NCI-H510A treated with DMSO at 0.1 percent for 48 hours (cell line): ENCODE measurements around the gene FIGN.
A peak's percentile ranks its signal among the peaks of the same experiment; 100 is the strongest.

Source experiments
- DNase-seq: peaks from one replicate; lab custom pipeline; 2025; lab: John Stamatoyannopoulos, UW

Gene FIGN

DNA sequence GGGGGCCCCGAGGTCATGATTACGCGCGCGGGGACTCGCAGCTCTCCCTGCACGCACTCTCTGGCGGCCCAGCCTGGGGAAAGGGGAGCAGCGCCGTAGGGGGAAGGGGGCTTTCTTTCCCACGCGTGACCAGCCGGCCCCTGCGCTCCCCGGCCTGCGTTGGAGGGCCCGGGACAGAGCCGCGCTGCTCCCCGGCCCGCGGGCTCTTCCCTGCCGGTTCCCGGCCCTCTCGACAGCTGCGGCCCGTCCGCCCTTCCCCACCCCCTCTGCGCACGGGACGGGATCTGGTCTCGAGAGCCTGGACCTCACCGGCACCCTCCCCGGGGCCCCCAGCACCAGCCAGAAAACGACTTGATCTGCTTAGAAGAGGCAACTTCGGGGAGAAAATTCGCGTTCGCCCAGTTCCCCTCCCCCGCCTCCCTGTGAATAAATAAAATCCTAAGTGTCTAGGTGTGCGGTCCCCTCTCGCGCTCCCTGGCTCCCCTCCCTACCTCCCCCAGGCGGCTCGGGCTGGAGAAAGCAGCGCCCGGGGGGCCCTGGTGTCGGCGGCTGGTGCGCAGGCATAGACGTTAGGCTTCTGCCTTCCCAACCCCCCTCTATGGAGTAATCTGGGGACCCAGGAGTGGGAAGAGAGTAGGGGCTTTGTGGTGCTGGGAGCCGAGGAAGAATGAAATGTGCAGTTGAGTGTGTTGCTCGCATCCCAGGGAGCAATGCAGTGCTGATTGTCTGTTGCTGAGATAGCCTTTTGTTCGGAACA is 803 bp upstream of the FIGN start:
- peak; percentile 9 for DNase-seq

GRCh38 chr2:163734881-163735684 is 725 bp downstream of the FIGN start:
- DNase-seq, result no peak

GRCh38 chr2:163734401-163734800 is 1.4 kb downstream of the FIGN start:
- DNase-seq, result no peak

GRCh38 chr2:163733956-163734355 is 1.9 kb downstream of the FIGN start:
- DNase-seq, result no peak

DNA sequence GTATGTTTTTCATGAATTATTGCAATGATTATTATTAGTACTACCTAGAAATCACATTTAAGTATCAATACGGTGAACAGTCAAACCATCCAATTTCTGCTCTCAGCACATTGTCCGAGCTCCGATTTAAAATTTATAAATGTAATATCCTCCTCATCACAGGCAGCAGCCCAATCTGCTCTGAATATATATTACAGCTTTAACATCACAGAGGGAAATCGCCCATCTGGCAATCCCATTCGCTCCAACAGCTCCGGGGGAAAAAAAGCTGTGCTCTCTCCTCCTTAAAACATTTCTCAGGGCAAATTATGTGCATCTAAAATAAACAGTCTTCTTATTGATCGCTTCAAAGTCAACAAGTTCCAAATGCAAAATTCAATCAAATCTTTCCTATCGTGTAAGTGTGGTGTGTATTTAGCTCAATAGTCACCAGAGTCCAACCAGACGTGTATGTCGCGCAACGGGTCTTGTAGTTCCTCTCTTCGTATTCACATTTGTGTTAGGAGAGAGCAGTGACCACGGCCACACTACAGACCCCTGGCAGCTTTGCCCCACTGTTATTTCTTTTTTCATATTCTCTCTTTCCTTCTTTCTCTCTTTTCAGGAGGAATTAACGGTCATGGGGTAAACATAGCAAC is 2.4 kb downstream of the FIGN start:
- DNase-seq, result peak; percentile 50

- no peak for DNase-seq
Observed at GRCh38 chr2:163732727-163733126, 3.1 kb downstream of the FIGN start.

DNA sequence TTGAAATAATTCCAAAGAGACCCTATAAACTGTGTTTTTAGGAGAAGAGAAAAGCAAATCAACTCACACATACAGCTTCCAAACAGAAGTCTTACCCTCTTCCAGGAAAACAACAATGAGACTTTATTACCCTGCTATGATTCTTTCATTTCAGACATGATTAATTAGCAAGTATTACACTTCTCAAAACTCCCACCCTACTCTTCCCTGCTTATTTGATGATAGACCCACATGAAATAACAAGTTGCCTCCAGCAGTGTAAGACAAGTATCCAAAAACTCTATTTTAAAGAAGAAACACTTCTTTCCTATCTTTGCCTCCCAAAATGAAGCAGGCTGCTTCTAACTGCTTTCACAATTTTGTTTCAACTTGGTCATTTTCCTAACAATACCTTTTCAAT is 4.1 kb downstream of the FIGN start:
- DNase-seq, result no peak

GRCh38 chr2:163730556-163730955 is 5.3 kb downstream of the FIGN start:
- DNase-seq, result no peak

DNA sequence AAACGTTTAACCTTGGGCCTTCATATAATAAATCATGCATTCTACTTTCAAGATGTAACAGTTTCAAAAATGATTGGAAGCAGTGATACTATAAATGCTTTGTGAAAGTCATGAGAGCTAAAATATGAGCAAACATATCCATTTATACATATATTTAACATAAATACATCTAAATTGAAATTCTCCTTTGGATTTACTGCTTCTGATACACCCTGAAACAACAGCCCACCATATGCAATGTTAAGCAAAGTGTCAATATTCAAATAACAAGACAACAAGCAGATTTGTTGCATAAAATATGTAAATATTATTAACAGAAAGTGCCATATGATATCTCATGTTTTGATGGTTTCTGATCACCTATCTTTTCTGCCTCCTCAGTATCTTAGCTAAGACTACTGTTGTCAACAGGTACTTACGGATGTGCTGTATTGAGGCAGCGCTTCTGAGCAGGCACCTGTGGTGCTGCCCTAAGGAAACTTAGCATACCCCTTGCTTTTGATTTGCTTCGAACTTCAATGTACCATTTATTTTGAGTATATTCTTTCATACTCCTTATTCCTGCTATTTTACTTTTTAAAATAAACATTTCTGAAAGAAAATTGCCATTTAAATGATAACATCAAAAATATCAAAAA is 6.1 kb downstream of the FIGN start:
- no peak for DNase-seq

DNA sequence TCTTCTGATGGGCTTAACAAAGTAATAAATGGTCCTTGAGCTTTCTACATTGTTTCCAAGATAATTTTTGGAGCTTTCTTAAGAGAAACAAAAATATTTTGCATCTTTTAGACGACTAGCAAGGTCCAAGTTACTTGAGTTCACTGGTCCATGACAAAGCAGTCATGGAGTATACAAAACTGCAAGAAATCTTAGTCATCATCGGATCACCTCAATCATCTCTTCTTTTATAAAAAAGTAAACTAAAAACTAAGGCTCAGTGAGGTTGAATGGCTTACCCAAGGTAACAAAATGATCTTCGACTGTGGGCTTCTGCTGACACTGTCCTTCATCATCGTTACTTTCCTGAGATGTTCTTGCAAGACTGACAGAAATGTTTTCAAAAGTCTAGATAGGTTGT is 11.9 kb downstream of the FIGN start:
- DNase-seq, result no peak

GRCh38 chr2:163723348-163723747 is 12.5 kb downstream of the FIGN start:
- DNase-seq, result no peak

GRCh38 chr2:163719331-163719730 is 16.5 kb downstream of the FIGN start:
- DNase-seq, result no peak

DNA sequence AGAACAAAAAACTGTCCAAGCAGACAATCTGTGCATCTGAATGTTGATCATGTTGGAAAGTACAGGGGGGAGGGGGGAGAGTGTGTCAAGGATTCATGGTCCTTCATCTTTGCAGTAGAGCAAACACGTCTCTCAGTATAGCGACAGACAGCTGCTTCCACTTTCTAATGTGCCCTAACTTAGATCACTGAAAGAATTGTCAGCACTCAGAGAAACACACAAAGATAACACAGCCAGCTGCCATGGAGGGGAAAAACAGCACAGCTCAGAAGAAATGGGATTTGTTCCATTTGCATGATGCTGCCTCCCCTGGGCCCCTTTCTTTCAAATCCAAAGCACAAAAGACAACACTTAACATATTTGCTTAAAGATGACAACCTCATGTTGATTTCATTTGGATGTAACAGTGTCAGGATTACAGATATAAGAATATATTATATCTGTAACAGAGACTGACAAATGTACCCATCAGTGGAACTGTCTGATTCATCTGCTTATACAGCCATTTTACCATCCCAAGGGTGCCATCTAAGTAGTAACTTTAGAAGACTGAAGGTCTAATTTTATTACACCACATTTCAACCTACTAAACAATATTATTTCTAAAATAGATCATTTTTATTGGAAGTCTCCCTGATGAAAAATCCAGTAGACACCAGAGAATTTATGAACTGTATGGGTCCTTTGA is 17.7 kb downstream of the FIGN start:
- peak; percentile 36 for DNase-seq

DNA sequence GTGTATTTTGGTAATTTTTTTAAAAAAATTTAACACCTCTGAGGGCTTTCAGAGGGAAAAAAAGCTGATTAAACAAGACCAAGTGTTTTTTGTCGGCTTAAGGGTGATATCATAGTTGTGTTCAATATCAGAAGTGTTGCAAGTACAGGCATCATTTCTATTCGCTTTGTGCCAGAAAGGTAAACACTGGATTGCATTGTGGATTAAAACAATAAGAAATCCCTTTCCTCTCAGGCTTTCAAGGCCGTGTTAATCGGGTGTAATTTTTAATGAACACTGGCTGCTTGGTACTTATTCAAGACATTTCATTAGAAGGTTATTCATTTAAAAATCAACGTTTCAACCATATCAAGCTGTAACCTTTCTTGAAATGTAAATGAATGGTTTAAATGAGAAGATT is 18.3 kb downstream of the FIGN start:
- no peak for DNase-seq

DNA sequence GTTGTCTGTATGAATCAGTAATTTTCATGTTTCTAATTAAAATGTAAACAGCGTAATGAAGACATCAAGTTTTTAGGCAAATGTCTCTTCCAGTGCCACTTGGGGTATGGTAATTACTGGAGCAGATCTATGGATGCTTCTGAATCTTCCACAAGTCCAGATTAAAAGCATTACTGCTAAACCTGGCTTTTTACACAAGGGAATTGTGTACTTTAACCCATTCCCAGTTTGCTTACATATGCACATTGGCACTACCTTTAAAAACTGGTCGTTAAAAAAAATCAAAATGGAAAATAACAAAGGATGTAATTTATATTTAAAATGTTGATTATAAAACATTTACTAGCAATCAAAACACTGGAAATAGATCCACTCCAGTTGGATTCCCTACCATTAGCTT is 19.7 kb downstream of the FIGN start:
- DNase-seq, result no peak

- no peak for DNase-seq
Observed at GRCh38 chr2:163715668-163716067, 20.1 kb downstream of the FIGN start.

DNA sequence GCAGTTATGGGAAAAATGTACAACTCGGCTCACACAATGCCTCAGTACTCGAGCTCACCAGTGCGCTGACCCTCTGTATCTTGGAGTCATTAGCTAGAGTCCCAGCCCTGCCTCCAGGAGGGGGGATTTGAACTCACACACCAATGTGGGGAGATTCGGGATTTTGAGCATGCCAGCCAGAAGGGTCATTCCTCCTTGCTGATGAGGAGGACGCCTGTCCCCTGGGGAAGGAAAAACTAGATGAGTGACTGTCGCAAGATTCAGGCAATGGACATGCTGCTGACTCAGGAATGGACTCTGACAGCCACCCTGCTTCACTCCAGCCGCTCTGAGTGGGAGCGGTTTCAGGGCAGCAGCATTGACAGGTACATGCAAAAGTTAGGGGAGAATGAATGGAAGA is 20.6 kb downstream of the FIGN start:
- no peak for DNase-seq

DNA sequence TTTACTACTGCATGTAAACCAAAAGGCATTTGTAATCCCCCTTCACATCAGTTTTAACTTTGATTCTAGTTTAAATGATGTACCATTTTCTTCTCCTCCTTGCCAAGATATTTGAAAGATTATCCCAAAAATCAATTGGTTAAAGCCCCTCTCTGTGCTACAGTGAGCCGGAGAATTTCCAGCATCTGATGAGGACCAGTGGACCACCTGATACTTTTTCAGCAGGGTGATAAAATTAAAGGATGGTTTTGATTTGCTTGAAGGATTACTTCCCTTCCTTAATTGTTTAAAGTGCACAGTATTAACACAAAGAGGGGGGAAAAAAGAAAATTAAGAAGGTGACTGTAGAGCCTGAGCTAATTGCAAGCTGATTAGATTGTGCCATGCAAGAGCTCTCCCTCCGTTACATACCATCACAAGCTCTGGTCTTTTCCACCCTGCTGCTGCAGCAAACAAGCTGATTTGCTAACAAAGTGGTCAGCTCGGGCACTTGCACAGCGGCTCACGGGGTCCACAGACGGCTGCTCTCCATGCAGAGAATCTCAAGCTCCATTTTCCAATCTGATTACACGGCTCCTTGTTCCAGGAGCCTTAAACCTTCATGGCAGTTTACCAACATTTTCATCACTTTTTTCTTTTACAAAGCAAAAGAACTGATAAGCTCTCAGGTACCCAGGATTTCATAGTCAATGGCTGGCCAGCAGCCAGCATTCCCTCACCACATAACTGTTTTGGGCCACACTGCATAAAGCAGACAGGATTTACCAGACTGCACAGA is 22.1 kb downstream of the FIGN start:
- DNase-seq, result no peak

DNA sequence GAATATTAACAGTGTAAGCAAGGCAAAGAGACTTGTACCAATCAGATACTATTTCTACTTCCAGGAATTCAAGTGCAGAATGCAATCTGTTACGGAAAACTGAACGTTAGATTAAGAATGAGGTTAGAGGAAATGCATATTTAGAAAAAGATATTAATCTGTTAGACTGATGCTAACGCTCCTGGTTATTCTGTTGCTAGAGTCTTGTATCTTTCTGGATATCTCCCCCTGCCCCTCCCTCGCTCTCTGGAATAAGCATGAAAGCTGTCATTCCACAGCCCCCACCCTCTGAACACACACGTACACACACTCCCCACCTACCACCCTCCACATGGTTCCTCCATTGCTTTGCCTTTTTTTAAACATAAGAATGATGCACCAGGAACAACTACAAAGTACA is 24.1 kb downstream of the FIGN start:
- DNase-seq, result no peak

- DNase-seq, result no peak
Observed at GRCh38 chr2:163711258-163711657, 24.6 kb downstream of the FIGN start.

GRCh38 chr2:163709270-163709669 is 26.5 kb downstream of the FIGN start:
- DNase-seq, result no peak
